NCI-H226 (cell line): ENCODE data around the gene OPCML.

Experiments used
- DNase-seq: peaks from one replicate; pipeline ENCODE4 v3.0.0-alpha.2; 2015

The OPCML gene

GRCh38 chr11:133014337-133014736 is 518.0 kb downstream of the OPCML start:
- DNase-seq: no peak

GRCh38 chr11:133012803-133013202 is 519.5 kb downstream of the OPCML start:
- no peak for DNase-seq

- DNase-seq: no peak
These were observed 520.7 kb downstream of the OPCML start for GRCh38 chr11:133011604-133012003.

- no peak for DNase-seq
These were observed 525.2 kb downstream of the OPCML start for GRCh38 chr11:133007027-133007584.

GRCh38 chr11:133004369-133004768 is 527.9 kb downstream of the OPCML start:
- no peak for DNase-seq

- DNase-seq: no peak
These were observed 532.8 kb downstream of the OPCML start for GRCh38 chr11:132999516-132999915.

GRCh38 chr11:132999031-132999430 is 533.3 kb downstream of the OPCML start:
- DNase-seq: no peak

GRCh38 chr11:132997396-132997795 is 534.9 kb downstream of the OPCML start:
- no peak for DNase-seq

GRCh38 chr11:132994966-132995365 is 537.3 kb downstream of the OPCML start:
- no peak for DNase-seq

GRCh38 chr11:132993991-132994502 is 538.3 kb downstream of the OPCML start:
- no peak for DNase-seq

- no peak for DNase-seq
These were observed 539.3 kb downstream of the OPCML start for GRCh38 chr11:132992838-132993631.

- no peak for DNase-seq
These were observed 543.9 kb downstream of the OPCML start for GRCh38 chr11:132988411-132988810.

GRCh38 chr11:132987936-132988335 is 544.4 kb downstream of the OPCML start:
- no peak for DNase-seq

- DNase-seq: no peak
These were observed 548.7 kb downstream of the OPCML start for GRCh38 chr11:132983641-132983978.

- DNase-seq: no peak
These were observed 549.3 kb downstream of the OPCML start for GRCh38 chr11:132982772-132983640.

GRCh38 chr11:132981131-132981956 is 551.0 kb downstream of the OPCML start:
- DNase-seq: no peak

- DNase-seq: no peak
These were observed 551.6 kb downstream of the OPCML start for GRCh38 chr11:132980670-132981069.

GRCh38 chr11:132977746-132978145 is 554.6 kb downstream of the OPCML start:
- DNase-seq: no peak

GRCh38 chr11:132977241-132977640 is 555.1 kb downstream of the OPCML start:
- no peak for DNase-seq

GRCh38 chr11:132976115-132976514 is 556.2 kb downstream of the OPCML start:
- no peak for DNase-seq

- no peak for DNase-seq
These were observed 558.6 kb downstream of the OPCML start for GRCh38 chr11:132973686-132974085.

GRCh38 chr11:132972565-132972964 is 559.7 kb downstream of the OPCML start:
- DNase-seq: no peak

- DNase-seq: no peak
These were observed 561.0 kb downstream of the OPCML start for GRCh38 chr11:132971351-132971750.
